ENCODE data around the gene KCNH8.

- TF ChIP-seq, protein P1, sequence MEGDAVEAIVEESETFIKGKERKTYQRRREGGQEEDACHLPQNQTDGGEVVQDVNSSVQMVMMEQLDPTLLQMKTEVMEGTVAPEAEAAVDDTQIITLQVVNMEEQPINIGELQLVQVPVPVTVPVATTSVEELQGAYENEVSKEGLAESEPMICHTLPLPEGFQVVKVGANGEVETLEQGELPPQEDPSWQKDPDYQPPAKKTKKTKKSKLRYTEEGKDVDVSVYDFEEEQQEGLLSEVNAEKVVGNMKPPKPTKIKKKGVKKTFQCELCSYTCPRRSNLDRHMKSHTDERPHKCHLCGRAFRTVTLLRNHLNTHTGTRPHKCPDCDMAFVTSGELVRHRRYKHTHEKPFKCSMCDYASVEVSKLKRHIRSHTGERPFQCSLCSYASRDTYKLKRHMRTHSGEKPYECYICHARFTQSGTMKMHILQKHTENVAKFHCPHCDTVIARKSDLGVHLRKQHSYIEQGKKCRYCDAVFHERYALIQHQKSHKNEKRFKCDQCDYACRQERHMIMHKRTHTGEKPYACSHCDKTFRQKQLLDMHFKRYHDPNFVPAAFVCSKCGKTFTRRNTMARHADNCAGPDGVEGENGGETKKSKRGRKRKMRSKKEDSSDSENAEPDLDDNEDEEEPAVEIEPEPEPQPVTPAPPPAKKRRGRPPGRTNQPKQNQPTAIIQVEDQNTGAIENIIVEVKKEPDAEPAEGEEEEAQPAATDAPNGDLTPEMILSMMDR (IDR thresholded peaks at IDR 0.05; ENCODE audit: low read depth, low read length, poor library complexity, severe bottlenecking) = no peak
- TF ChIP-seq EZH2phosphoT487 (IDR thresholded peaks at IDR 0.05; ENCODE audit: borderline replicate concordance, low read length) = no peak
These were observed 325.8 kb downstream of the KCNH8 start for GRCh38 chr3:19473971-19474580.

All from DOHH2 (cell line).